ENCODE results near the gene ARRB1.

ARRB1 gene

GRCh38 chr11:75273411-75274391, 77.8 kb downstream of the ARRB1 start:
- peak; percentile 14 for DNase-seq

- peak; percentile 14 for DNase-seq
These were observed 78.6 kb downstream of the ARRB1 start for GRCh38 chr11:75272821-75273301.

GRCh38 chr11:75272391-75272790, 79.1 kb downstream of the ARRB1 start:
- no peak for DNase-seq

- DNase-seq = peak; percentile 8
These were observed 79.7 kb downstream of the ARRB1 start for GRCh38 chr11:75271730-75272129.

- no peak for DNase-seq
These were observed 80.5 kb downstream of the ARRB1 start for GRCh38 chr11:75270896-75271418.

GRCh38 chr11:75269896-75270295, 81.6 kb downstream of the ARRB1 start:
- DNase-seq = no peak

- no peak for DNase-seq
These were observed 82.1 kb downstream of the ARRB1 start for GRCh38 chr11:75269367-75269660.

GRCh38 chr11:75268626-75269366, 82.7 kb downstream of the ARRB1 start:
- DNase-seq = peak; percentile 11

- DNase-seq = peak; percentile 15
These were observed 84.1 kb downstream of the ARRB1 start for GRCh38 chr11:75267171-75267970.

GRCh38 chr11:75265851-75266531, 85.5 kb downstream of the ARRB1 start:
- DNase-seq = peak; percentile 15

GRCh38 chr11:75264971-75265370, 86.5 kb downstream of the ARRB1 start:
- no peak for DNase-seq

- DNase-seq = peak; percentile 11
These were observed 87.1 kb downstream of the ARRB1 start for GRCh38 chr11:75264356-75264755.

- peak; percentile 17 for DNase-seq
These were observed 87.5 kb downstream of the ARRB1 start for GRCh38 chr11:75263944-75264349.

GRCh38 chr11:75262961-75263852, 88.3 kb downstream of the ARRB1 start:
- DNase-seq = peak; percentile 20

GRCh38 chr11:75262436-75262835, 89.0 kb downstream of the ARRB1 start:
- no peak for DNase-seq

GRCh38 chr11:75261902-75262361, 89.5 kb downstream of the ARRB1 start:
- DNase-seq = peak; percentile 12

GRCh38 chr11:75260396-75261170, 90.9 kb downstream of the ARRB1 start:
- peak; percentile 18 for DNase-seq

GRCh38 chr11:75254326-75254725, 97.1 kb downstream of the ARRB1 start:
- DNase-seq = no peak

- no peak for DNase-seq
These were observed 101.8 kb downstream of the ARRB1 start for GRCh38 chr11:75249704-75250103.

GRCh38 chr11:75248924-75249256, 102.6 kb downstream of the ARRB1 start:
- no peak for DNase-seq

Data from right hindlimb (tissue), 1 donor.